Measurements from ENCODE around the gene C8A. TPM values are rescaled to one million over a fixed set of nuclear protein-coding genes. Genes with fewer than 3 reads are reported as not detected.

C8A gene
- total and polyA plus RNA-seq, 2 donors (not counting 1 experiment from before 2014, with no cell fraction given), result not detected

DNA sequence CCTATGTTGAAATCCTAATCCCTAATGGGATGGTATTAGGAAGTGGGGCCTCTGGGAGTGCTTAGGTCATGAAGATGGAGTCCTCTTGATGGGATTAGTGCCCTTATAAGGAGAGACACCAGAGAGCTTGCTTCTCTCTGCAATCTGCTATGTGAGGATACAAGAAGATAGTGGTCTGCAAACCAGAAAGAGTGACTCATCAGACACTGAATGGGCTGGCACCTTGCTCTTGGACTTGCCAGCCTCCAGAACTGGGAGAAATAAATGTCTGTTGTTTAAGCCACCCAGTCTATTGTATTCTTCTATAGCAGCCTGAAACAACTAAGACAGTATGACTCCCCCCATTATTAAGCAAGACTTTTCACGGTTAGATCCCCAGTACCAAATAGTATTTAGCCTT is 67.9 kb downstream of the C8A start:
- Histone ChIP-seq H3K9ac (ENCODE audit: insufficient read depth, low read length) (no peak overlapping the region), H3K9me3 (ENCODE audit: control insufficient read depth, insufficient read depth, low read depth, low read length) (no peaks in the 10 kb centered on the region), H3K4me1 (ENCODE audit: control insufficient read depth, extremely low read depth, insufficient read depth, low read length) (no peaks in the 10 kb centered on the region), H3K36me3 (ENCODE audit: control insufficient read depth, insufficient read depth, low read length) (no peaks in the 10 kb centered on the region), H3K79me2 (ENCODE audit: control insufficient read depth, insufficient read depth, low read length) (no peaks in the 10 kb centered on the region), H4K20me1 (ENCODE audit: control insufficient read depth, extremely low read depth, insufficient read depth, low read length) (no peaks in the 10 kb centered on the region), H3K27me3 (ENCODE audit: control insufficient read depth, insufficient read depth, low read length) (no peaks in the 10 kb centered on the region), H2AFZ (ENCODE audit: low read length) (no peak overlapping the region), H3K27ac (ENCODE audit: insufficient read depth, low read length) (no peak overlapping the region), H3K4me3 (replicated peaks in 1 of 4; ENCODE audit: control extremely low read depth in 1 of 4, insufficient read depth in 1 of 4, low read depth in 3 of 4, low read length in 4 of 4) (no peak overlapping the region), H3K4me2 (ENCODE audit: extremely low read depth, insufficient read depth, low read length) (no peak overlapping the region)
- no peak for DNase-seq (ENCODE audit: low read depth in 2 of 2)
- TF ChIP-seq, protein P1, sequence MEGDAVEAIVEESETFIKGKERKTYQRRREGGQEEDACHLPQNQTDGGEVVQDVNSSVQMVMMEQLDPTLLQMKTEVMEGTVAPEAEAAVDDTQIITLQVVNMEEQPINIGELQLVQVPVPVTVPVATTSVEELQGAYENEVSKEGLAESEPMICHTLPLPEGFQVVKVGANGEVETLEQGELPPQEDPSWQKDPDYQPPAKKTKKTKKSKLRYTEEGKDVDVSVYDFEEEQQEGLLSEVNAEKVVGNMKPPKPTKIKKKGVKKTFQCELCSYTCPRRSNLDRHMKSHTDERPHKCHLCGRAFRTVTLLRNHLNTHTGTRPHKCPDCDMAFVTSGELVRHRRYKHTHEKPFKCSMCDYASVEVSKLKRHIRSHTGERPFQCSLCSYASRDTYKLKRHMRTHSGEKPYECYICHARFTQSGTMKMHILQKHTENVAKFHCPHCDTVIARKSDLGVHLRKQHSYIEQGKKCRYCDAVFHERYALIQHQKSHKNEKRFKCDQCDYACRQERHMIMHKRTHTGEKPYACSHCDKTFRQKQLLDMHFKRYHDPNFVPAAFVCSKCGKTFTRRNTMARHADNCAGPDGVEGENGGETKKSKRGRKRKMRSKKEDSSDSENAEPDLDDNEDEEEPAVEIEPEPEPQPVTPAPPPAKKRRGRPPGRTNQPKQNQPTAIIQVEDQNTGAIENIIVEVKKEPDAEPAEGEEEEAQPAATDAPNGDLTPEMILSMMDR (conservative IDR thresholded peaks at IDR 0.05 in 1 of 2, IDR thresholded peaks at IDR 0.05 in 1 of 2; ENCODE audit: low read depth in 1 of 2, low read length in 2 of 2), result no peak
- no peak for TF ChIP-seq EZH2 (IDR thresholded peaks at IDR 0.05; ENCODE audit: low read length, missing control alignments)

DNA sequence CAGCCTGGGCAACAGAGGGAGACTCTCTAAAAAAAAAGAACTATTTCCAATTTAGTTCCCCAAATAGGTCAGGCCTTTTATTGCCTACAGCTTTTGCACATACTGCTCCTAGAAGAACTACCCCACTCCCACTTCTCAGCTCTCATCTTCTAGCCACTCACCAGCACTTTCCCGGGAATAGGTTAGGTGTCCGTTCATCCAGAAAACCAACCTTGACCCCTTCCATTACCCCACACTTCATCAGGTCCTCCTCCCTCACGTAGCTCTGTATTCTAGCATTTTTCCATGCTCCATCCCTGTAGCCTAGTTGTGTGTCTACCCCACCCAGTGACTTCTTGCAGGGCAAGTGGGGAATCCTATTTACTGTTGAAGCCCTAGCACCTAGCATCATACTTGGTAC is 68.6 kb downstream of the C8A start:
- TF ChIP-seq, protein P1 (conservative IDR thresholded peaks at IDR 0.05 in 1 of 2, IDR thresholded peaks at IDR 0.05 in 1 of 2; ENCODE audit: low read depth in 1 of 2, low read length in 2 of 2), result no peak
- no peak for TF ChIP-seq EZH2 (IDR thresholded peaks at IDR 0.05; ENCODE audit: low read length, missing control alignments)
- H3K79me2 ChIP-seq (ENCODE audit: control insufficient read depth, insufficient read depth, low read length), result no peaks in the 10 kb centered on the region
- no peak overlapping the region for H3K4me2 ChIP-seq (ENCODE audit: extremely low read depth, insufficient read depth, low read length)
- H3K36me3 ChIP-seq (ENCODE audit: control insufficient read depth, insufficient read depth, low read length), result no peaks in the 10 kb centered on the region
- H3K9ac ChIP-seq (ENCODE audit: insufficient read depth, low read length), result no peak overlapping the region
- H3K4me1 ChIP-seq (ENCODE audit: control insufficient read depth, extremely low read depth, insufficient read depth, low read length), result no peaks in the 10 kb centered on the region
- H3K27ac ChIP-seq (ENCODE audit: insufficient read depth, low read length), result no peak overlapping the region
- no peaks in the 10 kb centered on the region for H4K20me1 ChIP-seq (ENCODE audit: control insufficient read depth, extremely low read depth, insufficient read depth, low read length)
- no peak overlapping the region for H2AFZ ChIP-seq (ENCODE audit: low read length)
- H3K27me3 ChIP-seq (ENCODE audit: control insufficient read depth, insufficient read depth, low read length), result no peaks in the 10 kb centered on the region
- H3K9me3 ChIP-seq (ENCODE audit: control insufficient read depth, insufficient read depth, low read depth, low read length), result no peaks in the 10 kb centered on the region
- DNase-seq (ENCODE audit: low read depth in 2 of 2), result no peak
- no peak overlapping the region for H3K4me3 ChIP-seq (replicated peaks in 1 of 4; ENCODE audit: control extremely low read depth in 1 of 4, insufficient read depth in 1 of 4, low read depth in 3 of 4, low read length in 4 of 4)

DNA sequence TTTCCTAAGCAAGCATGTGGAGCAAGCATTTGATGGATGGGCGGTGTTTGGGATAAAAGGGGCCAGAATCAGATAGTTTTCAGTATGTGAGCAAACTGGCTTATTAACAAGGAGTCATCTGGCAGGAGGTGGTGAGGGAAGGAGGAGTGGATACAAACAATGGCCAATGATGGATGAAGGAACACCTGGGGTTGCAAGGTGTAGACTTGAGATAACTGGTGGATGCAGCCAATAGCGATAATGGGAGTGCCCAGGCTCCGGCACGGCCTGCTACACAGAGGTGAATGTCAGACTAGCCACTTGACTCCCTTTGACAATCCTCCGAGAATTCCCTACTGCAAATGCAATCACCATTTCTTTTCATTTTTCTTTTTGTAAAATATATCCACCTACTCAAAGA is 69.5 kb downstream of the C8A start:
- H3K36me3 ChIP-seq (ENCODE audit: control insufficient read depth, insufficient read depth, low read length), result no peaks in the 10 kb centered on the region
- H2AFZ ChIP-seq (ENCODE audit: low read length), result no peak overlapping the region
- H4K20me1 ChIP-seq (ENCODE audit: control insufficient read depth, extremely low read depth, insufficient read depth, low read length), result no peaks in the 10 kb centered on the region
- no peaks in the 10 kb centered on the region for H3K79me2 ChIP-seq (ENCODE audit: control insufficient read depth, insufficient read depth, low read length)
- no peaks in the 10 kb centered on the region for H3K27me3 ChIP-seq (ENCODE audit: control insufficient read depth, insufficient read depth, low read length)
- H3K4me1 ChIP-seq (ENCODE audit: control insufficient read depth, extremely low read depth, insufficient read depth, low read length), result no peaks in the 10 kb centered on the region
- no peak overlapping the region for H3K9ac ChIP-seq (ENCODE audit: insufficient read depth, low read length)
- H3K27ac ChIP-seq (ENCODE audit: insufficient read depth, low read length), result no peak overlapping the region
- no peak overlapping the region for H3K4me2 ChIP-seq (ENCODE audit: extremely low read depth, insufficient read depth, low read length)
- H3K4me3 ChIP-seq (replicated peaks in 1 of 4; ENCODE audit: control extremely low read depth in 1 of 4, insufficient read depth in 1 of 4, low read depth in 3 of 4, low read length in 4 of 4), result no peak overlapping the region
- TF ChIP-seq EZH2 (IDR thresholded peaks at IDR 0.05; ENCODE audit: low read length, missing control alignments), result no peak
- TF ChIP-seq, protein P1 (conservative IDR thresholded peaks at IDR 0.05 in 1 of 2, IDR thresholded peaks at IDR 0.05 in 1 of 2; ENCODE audit: low read depth in 1 of 2, low read length in 2 of 2), result no peak
- no peaks in the 10 kb centered on the region for H3K9me3 ChIP-seq (ENCODE audit: control insufficient read depth, insufficient read depth, low read depth, low read length)
- no peak for DNase-seq (ENCODE audit: low read depth in 2 of 2)

Measured in fibroblast of lung (primary cell).